Fibroblast of skin of back (primary cell): ENCODE measurements around the gene PXN.
"Not testable (repeated sequence)": the region's sequence is repeated elsewhere in the genome, so short reads cannot be mapped to it uniquely, and the experiment has no call there.

ENCODE experiments used
- DNase-seq: peaks from one replicate; pipeline ENCODE4 v3.0.0-alpha.2; 2013

The PXN gene

DNA sequence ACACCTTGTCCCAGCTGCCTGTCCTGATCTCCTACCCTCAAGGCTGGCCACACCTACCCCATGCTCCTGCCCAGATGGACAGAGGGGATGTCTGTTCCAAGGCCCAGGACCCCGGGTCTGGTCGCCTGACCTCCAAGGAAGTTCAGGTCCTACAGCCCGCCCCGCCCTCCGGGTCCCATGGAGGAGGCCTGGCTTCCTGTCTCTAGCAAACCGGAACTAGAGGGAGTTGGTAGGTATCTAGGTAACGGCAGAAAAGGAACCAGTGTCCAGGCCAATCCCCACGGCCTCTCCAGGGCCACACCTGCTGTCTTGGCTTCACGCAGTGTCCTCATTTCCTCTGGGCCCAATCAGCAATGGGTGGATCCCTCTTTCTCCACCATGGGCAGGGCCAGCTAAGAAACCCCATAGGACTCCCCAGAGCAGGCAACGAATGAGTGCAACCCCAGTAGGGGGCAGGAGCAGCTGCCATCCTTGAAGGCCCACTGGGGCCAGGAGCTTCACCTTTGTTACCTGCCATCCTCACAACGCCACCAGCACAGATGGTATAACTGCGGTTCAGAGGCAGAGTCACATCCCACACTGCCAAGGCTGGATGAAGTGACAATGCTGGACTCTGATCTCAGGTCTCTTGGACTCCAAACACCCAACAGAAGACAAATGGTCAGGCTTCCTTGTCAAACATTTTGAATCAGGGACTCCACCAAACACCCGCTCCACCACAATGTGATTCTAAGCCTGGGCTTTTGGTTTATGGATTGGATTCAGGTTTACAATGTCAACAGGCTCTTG, 39.5 kb downstream of the PXN start:
- DNase-seq: no peak

GRCh38 chr12:120225200-120225558, 40.4 kb downstream of the PXN start:
- DNase-seq: no peak

GRCh38 chr12:120224304-120225199, 41.0 kb downstream of the PXN start:
- no peak for DNase-seq

DNA sequence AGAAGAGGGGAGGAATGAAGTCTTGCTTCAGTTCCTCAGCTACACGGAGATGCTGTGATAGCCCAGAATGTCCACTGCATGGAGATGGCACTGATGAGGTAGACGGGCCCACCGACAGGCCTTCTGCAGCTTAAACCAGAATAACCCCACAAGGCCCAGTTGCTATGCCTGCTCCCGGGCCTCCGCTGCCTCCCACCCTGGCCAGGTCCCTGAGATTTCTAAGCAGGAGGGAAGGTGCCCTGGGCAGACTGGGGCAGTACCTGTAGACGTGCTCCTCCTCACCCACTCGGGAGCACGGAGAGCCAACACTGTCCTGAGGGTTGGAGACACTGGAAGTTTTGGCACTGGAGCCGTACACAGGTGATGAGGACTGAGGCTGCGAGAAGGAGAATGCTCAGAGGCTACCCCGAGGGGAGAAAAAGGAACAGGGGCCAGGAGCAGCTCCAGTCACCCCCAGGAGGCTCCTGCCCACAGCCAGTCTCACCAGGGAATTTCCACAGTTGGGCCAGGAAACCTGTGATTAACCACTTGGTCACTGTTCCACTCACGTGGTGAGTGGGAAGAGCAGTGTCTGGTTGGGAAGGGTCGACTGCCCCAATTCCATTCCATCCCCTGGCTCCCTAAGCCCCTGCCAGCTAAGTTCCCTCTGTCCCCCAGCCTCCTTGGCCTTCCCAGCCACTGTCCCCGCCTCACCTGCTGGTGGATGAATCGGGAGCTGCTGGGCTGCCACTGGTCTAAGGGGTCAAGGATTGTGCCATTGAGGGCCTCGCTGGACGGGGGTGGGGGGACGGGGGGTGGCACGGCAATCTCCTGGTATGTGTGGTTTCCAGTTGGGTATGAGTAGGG, 41.8 kb downstream of the PXN start:
- DNase-seq: no peak

GRCh38 chr12:120222288-120222832, 43.2 kb downstream of the PXN start:
- no peak for DNase-seq

- DNase-seq: no peak
Observed at GRCh38 chr12:120221576-120221900, 44.0 kb downstream of the PXN start.

DNA sequence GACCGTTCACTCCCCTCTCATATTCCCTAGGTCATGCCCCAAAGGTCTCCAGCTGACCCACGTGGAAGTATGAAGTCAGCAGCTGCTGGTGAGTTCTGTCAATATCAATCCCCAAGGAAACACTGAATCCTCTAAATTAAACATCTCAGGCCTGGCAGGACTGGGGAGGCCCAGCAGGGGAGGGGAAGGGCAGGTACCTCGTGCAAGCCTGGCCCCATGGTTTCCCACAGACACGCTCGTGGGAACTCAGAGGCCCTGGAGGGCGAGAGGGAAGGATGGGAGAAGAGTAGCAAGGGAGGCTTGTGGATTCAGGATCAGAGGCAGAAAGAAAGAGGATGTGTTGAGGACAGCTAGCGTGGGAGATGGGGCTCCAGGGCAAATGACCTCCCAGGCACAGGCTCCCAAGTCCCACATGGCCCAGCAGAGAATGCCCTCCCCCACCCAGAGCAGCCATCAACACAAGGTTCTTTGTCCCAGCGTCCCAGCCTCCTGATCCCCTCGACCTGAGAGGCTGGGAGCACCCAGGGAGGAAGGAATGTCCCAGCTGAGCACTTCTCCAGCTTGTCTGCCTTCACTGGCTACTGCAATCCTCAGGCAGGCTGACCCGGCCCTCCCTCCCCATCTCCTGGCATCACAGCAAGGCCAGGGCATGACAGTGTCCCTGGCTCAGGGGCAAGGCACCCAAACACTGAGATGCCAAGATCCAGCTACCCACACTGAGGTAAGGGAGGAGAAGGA, 44.5 kb downstream of the PXN start:
- DNase-seq: no peak

- no peak for DNase-seq
Observed at GRCh38 chr12:120218680-120219606, 46.6 kb downstream of the PXN start.

GRCh38 chr12:120216742-120217605, 48.6 kb downstream of the PXN start:
- DNase-seq: no peak

- no peak for DNase-seq
Observed at GRCh38 chr12:120215766-120216735, 49.5 kb downstream of the PXN start.

GRCh38 chr12:120215357-120215735, 50.2 kb downstream of the PXN start:
- no peak for DNase-seq

- no peak for DNase-seq
Observed at GRCh38 chr12:120214626-120215356, 50.7 kb downstream of the PXN start.

- DNase-seq: no peak
Observed at GRCh38 chr12:120213758-120214157, 51.8 kb downstream of the PXN start.

GRCh38 chr12:120213182-120213581, 52.3 kb downstream of the PXN start:
- DNase-seq: not testable (repeated sequence)

GRCh38 chr12:120212301-120212700, 53.2 kb downstream of the PXN start:
- DNase-seq: no peak

DNA sequence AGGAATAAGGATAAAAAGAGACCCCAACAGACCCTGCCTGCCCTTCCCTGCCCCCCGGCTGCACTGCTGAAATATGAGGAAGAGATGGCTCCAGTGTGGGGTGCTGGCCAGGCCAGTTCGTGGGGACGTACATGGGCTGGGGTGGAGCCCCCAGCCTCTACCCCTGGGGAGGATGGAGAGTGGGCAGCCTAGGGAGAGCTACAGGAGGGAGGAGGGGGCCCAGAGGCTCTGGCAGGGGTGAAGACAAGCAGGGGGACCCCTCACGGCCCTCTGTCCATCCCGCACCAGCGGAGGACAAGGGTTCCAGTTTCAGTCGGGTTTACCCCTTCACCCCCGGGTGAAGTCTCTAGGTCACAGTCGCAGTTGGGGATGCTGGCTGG, 53.6 kb downstream of the PXN start:
- no peak for DNase-seq

DNA sequence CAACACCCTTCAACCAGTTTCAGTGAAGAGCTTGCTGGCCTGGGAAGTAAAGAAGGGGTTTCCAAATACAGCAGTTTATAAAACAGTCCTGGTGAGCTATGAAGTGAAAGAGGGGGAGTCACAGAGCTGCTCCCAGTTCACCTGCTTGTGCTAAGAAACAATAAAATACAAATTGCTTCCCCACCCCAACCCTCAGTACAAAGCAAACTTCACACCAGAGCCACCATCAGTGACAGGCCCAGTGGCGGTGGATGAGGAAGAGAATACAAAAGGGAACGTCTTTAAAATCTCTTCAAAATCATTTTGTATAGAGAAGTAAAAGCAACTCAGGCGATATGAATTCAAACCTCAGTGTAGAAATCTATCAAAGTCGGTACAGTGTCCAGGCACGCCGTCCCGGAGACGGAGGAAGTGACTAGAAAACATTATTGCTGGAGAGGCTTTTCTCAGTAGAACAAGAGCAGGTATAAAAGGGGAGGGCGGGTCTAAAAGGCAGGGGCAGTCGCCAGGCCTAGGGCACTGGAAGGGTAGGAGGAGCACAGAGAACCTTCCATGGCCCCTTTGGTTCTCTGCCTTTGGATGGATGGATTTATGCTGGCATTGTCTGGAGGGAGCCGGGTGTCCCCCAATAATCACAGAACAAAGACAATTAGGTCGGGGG, 54.2 kb downstream of the PXN start:
- no peak for DNase-seq
